ENCODE data around the gene DCAF17. TPM values are rescaled to one million over a fixed set of nuclear protein-coding genes. Genes with fewer than 3 reads are reported as not detected.

DCAF17 gene
- total and polyA plus RNA-seq, 2 donors (not counting 1 experiment from before 2014, with no cell fraction given) = 8.8 to 29.4 TPM

DNA sequence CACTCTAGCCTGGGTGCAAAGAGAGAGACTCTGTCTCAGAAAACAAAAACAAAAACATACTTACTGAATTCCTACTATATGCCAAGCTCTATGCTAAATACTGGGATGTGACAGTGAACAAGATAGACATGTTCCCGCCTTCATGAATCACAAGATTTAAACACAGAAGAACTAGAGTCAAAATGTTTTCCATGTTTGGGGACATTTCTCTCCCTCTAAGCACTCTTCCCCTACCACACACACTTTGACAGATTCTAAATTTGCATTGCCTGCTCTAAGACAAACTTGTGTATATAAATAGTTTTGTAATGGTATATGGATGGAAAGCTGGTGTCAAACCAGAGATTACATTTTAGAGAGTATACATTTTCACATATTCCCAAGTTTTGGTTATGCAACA is 99.3 kb downstream of the DCAF17 start:
- Histone ChIP-seq H3K27me3 (replicated peaks in 1 of 4; ENCODE audit: control extremely low read depth in 1 of 4, control insufficient read depth in 3 of 4, insufficient read depth in 4 of 4, low read length in 3 of 4) (peaks cover 0 to 4% (median 2%) of the 10 kb centered on the region in 4 experiments), H3K36me3 (replicated peaks in 1 of 2; ENCODE audit: control extremely low read depth in 1 of 2, control insufficient read depth in 1 of 2, extremely low read depth in 1 of 2, insufficient read depth in 2 of 2, low read length in 1 of 2) (no peaks in the 10 kb centered on the region), H3K9me3 (ENCODE audit: control extremely low read depth in 1 of 3, control insufficient read depth in 2 of 3, insufficient read depth in 1 of 3, low read length in 2 of 3) (peaks cover 0 to 5% (median 0%) of the 10 kb centered on the region in 3 donors), H4K20me1 (ENCODE audit: control insufficient read depth, insufficient read depth, low read length, poor library complexity, severe bottlenecking) (no peaks in the 10 kb centered on the region), H3K79me2 (ENCODE audit: control insufficient read depth, insufficient read depth, low read length) (no peaks in the 10 kb centered on the region), H3K4me1 (ENCODE audit: control insufficient read depth in 2 of 2, insufficient read depth in 2 of 2, low read length in 2 of 2) (no peaks in the 10 kb centered on the region), H3K9ac (ENCODE audit: low read length) (no peak overlapping the region), H2AFZ (ENCODE audit: insufficient read depth, low read depth, low read length, poor library complexity, severe bottlenecking) (no peak overlapping the region), H3K27ac (ENCODE audit: low read length in 2 of 2) (no peak overlapping the region), H3K4me3 (ENCODE audit: control extremely low read depth in 1 of 5, extremely low read depth in 1 of 5, insufficient read depth in 1 of 5, low read depth in 2 of 5, low read length in 4 of 5) (no peak overlapping the region), H3K4me2 (replicated peaks; ENCODE audit: low read depth, low read length, poor library complexity, severe bottlenecking) (no peak overlapping the region)
- TF ChIP-seq, protein P1, sequence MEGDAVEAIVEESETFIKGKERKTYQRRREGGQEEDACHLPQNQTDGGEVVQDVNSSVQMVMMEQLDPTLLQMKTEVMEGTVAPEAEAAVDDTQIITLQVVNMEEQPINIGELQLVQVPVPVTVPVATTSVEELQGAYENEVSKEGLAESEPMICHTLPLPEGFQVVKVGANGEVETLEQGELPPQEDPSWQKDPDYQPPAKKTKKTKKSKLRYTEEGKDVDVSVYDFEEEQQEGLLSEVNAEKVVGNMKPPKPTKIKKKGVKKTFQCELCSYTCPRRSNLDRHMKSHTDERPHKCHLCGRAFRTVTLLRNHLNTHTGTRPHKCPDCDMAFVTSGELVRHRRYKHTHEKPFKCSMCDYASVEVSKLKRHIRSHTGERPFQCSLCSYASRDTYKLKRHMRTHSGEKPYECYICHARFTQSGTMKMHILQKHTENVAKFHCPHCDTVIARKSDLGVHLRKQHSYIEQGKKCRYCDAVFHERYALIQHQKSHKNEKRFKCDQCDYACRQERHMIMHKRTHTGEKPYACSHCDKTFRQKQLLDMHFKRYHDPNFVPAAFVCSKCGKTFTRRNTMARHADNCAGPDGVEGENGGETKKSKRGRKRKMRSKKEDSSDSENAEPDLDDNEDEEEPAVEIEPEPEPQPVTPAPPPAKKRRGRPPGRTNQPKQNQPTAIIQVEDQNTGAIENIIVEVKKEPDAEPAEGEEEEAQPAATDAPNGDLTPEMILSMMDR (IDR thresholded peaks at IDR 0.05) = no peak
- no peak for TF ChIP-seq EZH2 (IDR thresholded peaks at IDR 0.05; ENCODE audit: borderline replicate concordance, insufficient read depth, low read depth, low read length, poor library complexity, severe bottlenecking)
- ChIA-PET POLR2A (no interaction called here), CTCF (no interaction called here)
- H3K27ac Mint-ChIP-seq = no peak overlapping the region
- WGBS (ENCODE audit: insufficient coverage) = 100% methylated on average over 1 of the region's 1 CpG
- H3K4me1 Mint-ChIP-seq = no peaks in the 10 kb centered on the region
- no peak for ATAC-seq (ENCODE audit: low read depth)
- intact Hi-C loops (cut with micrococcal nuclease) = no loop called here
- H3K27me3 Mint-ChIP-seq = peaks cover 18% of the 10 kb centered on the region
- H3K9me3 Mint-ChIP-seq (ENCODE audit: insufficient read depth) = peaks cover 6% of the 10 kb centered on the region
- no peak overlapping the region for H3K4me3 Mint-ChIP-seq
- no peak for DNase-seq

Small RNA genes lying within 50 kb of the gene (small RNA-seq; reads per million reads assigned to genes)
- not detected for gene AC007969.2 (ENCODE audit: insufficient read length, low read depth, low replicate concordance)

Other genes starting within 250 kb of the DCAF17 start
- gene METTL8, start 236 bp upstream of the DCAF17 start, total RNA-seq = 57.8 and 58.6 TPM in 2 replicates
- gene METTL8, start 236 bp upstream of the DCAF17 start, polyA plus RNA-seq = 20.8 and 24.3 TPM in 2 replicates
- not detected in 2 replicates for gene CYBRD1, start 88.2 kb downstream of the DCAF17 start, total RNA-seq
- gene CYBRD1, start 88.2 kb downstream of the DCAF17 start, polyA plus RNA-seq = 0.07 and 0.27 TPM in 2 replicates